MCF 10A (cell line): ENCODE results near the gene INPP4A. TPM values are rescaled to one million over a fixed set of nuclear protein-coding genes. Genes with fewer than 3 reads are reported as not detected.

Experiments used
- BruUV-seq: library from RNA; stranded (reverse); fragments of 400-500 nt; replicated peaks from 2 replicates; lab custom pipeline; 2021; lab: Mats Ljungman, UMichigan
- CTCF ChIA-PET: fragments of 300-600 bp; sonication (Branson Sonifier 250); formaldehyde crosslinking; extraction: SDS; loops from one replicate; lab custom pipeline; 2021; ENCODE audit warnings: antibody characterized with exemption, inconsistent platforms; lab: Yijun Ruan, JAX
- POLR2A ChIA-PET: fragments of 300-600, 350-650 bp; sonication (Branson Sonifier 250); formaldehyde crosslinking; extraction: SDS; loops from one replicate; lab custom pipeline; 2020; ENCODE audit warnings: antibody characterized with exemption, inconsistent platforms; lab: Yijun Ruan, JAX
- DNase-seq: peaks from one replicate; pipeline ENCODE4 v3.0.0-alpha.2; 2018; ENCODE audit not compliant: unreplicated experiment
- H3K27ac Mint-ChIP-seq: one replicate; pipeline ENCODE4 v1.8.0; 2022; ENCODE audit warnings: mild to moderate bottlenecking, low read depth, mixed read lengths; ENCODE audit not compliant: unreplicated experiment
- H3K27me3 Mint-ChIP-seq: one replicate; pipeline ENCODE4 v1.8.0; 2022; ENCODE audit warnings: mixed read lengths; ENCODE audit not compliant: insufficient read depth, unreplicated experiment
- H3K36me3 Mint-ChIP-seq: one replicate; pipeline ENCODE4 v1.8.0; 2022; ENCODE audit warnings: mild to moderate bottlenecking, moderate library complexity, mixed read lengths; ENCODE audit not compliant: insufficient read depth, unreplicated experiment
- H3K4me1 Mint-ChIP-seq: one replicate; pipeline ENCODE4 v1.8.0; 2022; ENCODE audit warnings: mixed read lengths; ENCODE audit not compliant: insufficient read depth, unreplicated experiment
- H3K4me3 Mint-ChIP-seq: one replicate; pipeline ENCODE4 v1.8.0; 2022; ENCODE audit warnings: mild to moderate bottlenecking, moderate library complexity, mixed read lengths; ENCODE audit not compliant: unreplicated experiment
- H3K9me3 Mint-ChIP-seq: one replicate; pipeline ENCODE4 v1.8.0; 2022; ENCODE audit warnings: mixed read lengths; ENCODE audit not compliant: unreplicated experiment
- intact Hi-C: fragments of 100-400 bp; cut with micrococcal nuclease; formaldehyde crosslinking; loops from 2 replicates; pipeline ENCODE4 v1.14.1; 2022
- total RNA-seq: library from RNA; stranded (reverse); gene quantifications from 2 replicates; pipeline ENCODE4 v1.2.3, GENCODE V29; 2022
- TF ChIP-seq, protein P1 (sequence below): fragments of 200-600 bp; IDR thresholded peaks from one replicate; pipeline ENCODE4 v1.8.0; 2022; ENCODE audit warnings: antibody characterized with exemption, mild to moderate bottlenecking; ENCODE audit not compliant: unreplicated experiment

The INPP4A gene
- total RNA-seq, 1 experiment from 2014 or later = 21.5 TPM

DNA sequence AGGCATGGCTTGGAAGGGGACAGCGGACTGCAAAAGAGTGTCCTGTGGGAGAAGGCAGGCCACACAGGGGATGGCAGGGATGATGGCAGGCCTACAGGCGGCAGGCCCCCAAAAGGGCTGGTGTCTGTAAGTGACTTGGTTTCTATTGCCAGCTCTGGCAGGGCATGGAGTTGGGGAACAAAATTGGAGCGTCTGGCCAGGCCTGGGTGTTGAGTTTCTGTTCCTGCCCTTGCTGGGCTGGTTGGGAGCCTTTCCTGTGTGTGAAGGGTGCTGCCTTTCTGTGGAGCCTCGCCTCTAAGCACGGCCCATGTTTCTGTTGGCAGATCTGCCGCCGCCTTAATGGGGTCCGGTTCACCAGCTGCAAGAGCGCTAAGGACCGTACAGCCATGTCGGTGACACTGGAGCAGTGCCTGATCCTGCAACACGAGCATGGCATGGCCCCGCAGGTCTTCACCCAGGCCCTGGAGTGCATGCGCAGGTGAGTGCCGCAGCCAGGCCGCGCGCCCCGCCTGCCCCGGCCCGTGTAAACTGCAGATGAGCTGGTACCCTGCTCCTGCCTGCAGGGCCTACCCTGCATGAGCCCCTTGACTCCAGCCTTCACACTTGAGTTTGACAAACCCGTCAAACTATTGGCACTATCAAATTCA, 132.1 kb downstream of the INPP4A start:
- no TSS peak for BruUV-seq
- Mint-ChIP-seq H3K9me3 (no peaks in the 10 kb centered on the region), H3K27me3 (no peaks in the 10 kb centered on the region)

GRCh38 chr2:98577313-98577712, 132.7 kb downstream of the INPP4A start:
- H3K27ac Mint-ChIP-seq = no peak overlapping the region
- intact Hi-C loops = no loop called here
- no TSS peak for BruUV-seq
- ChIA-PET POLR2A (no interaction called here), CTCF (no interaction called here)
- H3K9me3 Mint-ChIP-seq = no peaks in the 10 kb centered on the region
- peaks cover 25% of the 10 kb centered on the region for H3K36me3 Mint-ChIP-seq
- no peaks in the 10 kb centered on the region for H3K27me3 Mint-ChIP-seq
- H3K4me3 Mint-ChIP-seq = no peak overlapping the region
- H3K4me1 Mint-ChIP-seq = no peaks in the 10 kb centered on the region
- no peak for DNase-seq
- TF ChIP-seq, protein P1, sequence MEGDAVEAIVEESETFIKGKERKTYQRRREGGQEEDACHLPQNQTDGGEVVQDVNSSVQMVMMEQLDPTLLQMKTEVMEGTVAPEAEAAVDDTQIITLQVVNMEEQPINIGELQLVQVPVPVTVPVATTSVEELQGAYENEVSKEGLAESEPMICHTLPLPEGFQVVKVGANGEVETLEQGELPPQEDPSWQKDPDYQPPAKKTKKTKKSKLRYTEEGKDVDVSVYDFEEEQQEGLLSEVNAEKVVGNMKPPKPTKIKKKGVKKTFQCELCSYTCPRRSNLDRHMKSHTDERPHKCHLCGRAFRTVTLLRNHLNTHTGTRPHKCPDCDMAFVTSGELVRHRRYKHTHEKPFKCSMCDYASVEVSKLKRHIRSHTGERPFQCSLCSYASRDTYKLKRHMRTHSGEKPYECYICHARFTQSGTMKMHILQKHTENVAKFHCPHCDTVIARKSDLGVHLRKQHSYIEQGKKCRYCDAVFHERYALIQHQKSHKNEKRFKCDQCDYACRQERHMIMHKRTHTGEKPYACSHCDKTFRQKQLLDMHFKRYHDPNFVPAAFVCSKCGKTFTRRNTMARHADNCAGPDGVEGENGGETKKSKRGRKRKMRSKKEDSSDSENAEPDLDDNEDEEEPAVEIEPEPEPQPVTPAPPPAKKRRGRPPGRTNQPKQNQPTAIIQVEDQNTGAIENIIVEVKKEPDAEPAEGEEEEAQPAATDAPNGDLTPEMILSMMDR = no peak

More for the DNA sequence above, 132.1 kb downstream of the INPP4A start:
- peaks cover 25% of the 10 kb centered on the region for H3K36me3 Mint-ChIP-seq
- H3K27ac Mint-ChIP-seq = no peak overlapping the region
- H3K4me3 Mint-ChIP-seq = no peak overlapping the region
- ChIA-PET CTCF (interaction anchor here (0.6 kb wide), 1 partner anchor 130 kb away, joined by 4 read pairs; no protein-coding TSS in a partner anchor), POLR2A (no interaction called here)
- TF ChIP-seq, protein P1 = no peak
- no peaks in the 10 kb centered on the region for H3K4me1 Mint-ChIP-seq
- DNase-seq = no peak
- intact Hi-C loops = no loop called here

GRCh38 chr2:98578231-98578630, 133.6 kb downstream of the INPP4A start:
- intact Hi-C loops = no loop called here
- POLR2A ChIA-PET = no interaction called here
- DNase-seq = no peak
- no peaks in the 10 kb centered on the region for H3K4me1 Mint-ChIP-seq
- TF ChIP-seq, protein P1 = no peak
- H3K9me3 Mint-ChIP-seq = no peaks in the 10 kb centered on the region
- peaks cover 24% of the 10 kb centered on the region for H3K36me3 Mint-ChIP-seq
- no peak overlapping the region for H3K27ac Mint-ChIP-seq
- CTCF ChIA-PET = no interaction called here
- H3K27me3 Mint-ChIP-seq = no peaks in the 10 kb centered on the region
- no TSS peak for BruUV-seq
- no peak overlapping the region for H3K4me3 Mint-ChIP-seq

GRCh38 chr2:98579926-98580325, 135.3 kb downstream of the INPP4A start:
- Mint-ChIP-seq H3K4me1 (no peaks in the 10 kb centered on the region), H3K36me3 (peaks cover 11% of the 10 kb centered on the region), H3K27ac (no peak overlapping the region), H3K4me3 (no peak overlapping the region), H3K9me3 (no peaks in the 10 kb centered on the region), H3K27me3 (no peaks in the 10 kb centered on the region)
- DNase-seq = no peak
- BruUV-seq = no TSS peak
- intact Hi-C loops = no loop called here
- TF ChIP-seq, protein P1 = no peak
- CTCF ChIA-PET = interaction anchor here (0.6 to 1.4 kb wide), 5 partner anchors 69 to 868 kb away, joined by 3 to 6 read pairs (median 4); no protein-coding TSS in a partner anchor
- POLR2A ChIA-PET = interaction anchor here (0.6 kb wide), 2 partner anchors 23 to 152 kb away, joined by 3 read pairs; no protein-coding TSS in a partner anchor
